Large intestine (tissue), 3 donors: ENCODE data around the gene RTP5. TPM values are rescaled to one million over a fixed set of nuclear protein-coding genes. Genes with fewer than 3 reads are reported as not detected.

Source experiments
- DNase-seq, 2 donors: peaks; one replicate each; pipeline versions ENCODE4 v3.0.0 to v3.0.0-alpha.2; 2013
- H3K27ac ChIP-seq: one replicate; pipeline ENCODE4 v1.5.1; 2013; ENCODE audit warnings: low read length
- H3K27me3 ChIP-seq: 2 replicates; pipeline ENCODE4 v1.6.1; 2013; ENCODE audit warnings: low read length; ENCODE audit not compliant: control insufficient read depth, insufficient read depth
- H3K36me3 ChIP-seq: 2 replicates; pipeline ENCODE4 v1.6.1; 2013; ENCODE audit warnings: low read length; ENCODE audit not compliant: control insufficient read depth, insufficient read depth
- H3K4me1 ChIP-seq: one replicate; pipeline ENCODE4 v1.6.1; 2013; ENCODE audit warnings: low read length; ENCODE audit not compliant: control insufficient read depth, insufficient read depth
- H3K4me3 ChIP-seq: one replicate; pipeline ENCODE4 v1.5.1; 2013; ENCODE audit warnings: low read length
- H3K9me3 ChIP-seq: one replicate; pipeline ENCODE4 v1.6.1; 2013; ENCODE audit warnings: mild to moderate bottlenecking, low read depth, low read length, moderate library complexity; ENCODE audit not compliant: control insufficient read depth
- WGBS: methylation state at CpG from one replicate; pipeline ENCODE4 v1.1.5; 2013; ENCODE audit warnings: low lambda C conversion rate; ENCODE audit not compliant: insufficient coverage; 5-methylcytosine and 5-hydroxymethylcytosine counted together
- polyA plus RNA-seq: library from polyadenylated mRNA; unstranded; fragments of 120-200 nt; gene quantifications from one replicate; pipeline ENCODE4 v1.2.1, GENCODE V29; 2013

RTP5 gene
- polyA plus RNA-seq, 1 donor: 0.07 TPM

GRCh38 chr2:241865957-241866789 is 3.4 kb upstream of the RTP5 start:
- no CpG with 5 or more reads among the region's 31 CpGs for WGBS
- Histone ChIP-seq H3K27me3 (peaks cover 54% of the 10 kb centered on the region), H3K4me1 (no peaks in the 10 kb centered on the region), H3K27ac (no peak overlapping the region), H3K36me3 (no peaks in the 10 kb centered on the region), H3K9me3 (peaks cover 22% of the 10 kb centered on the region), H3K4me3 (no peak overlapping the region)
- DNase-seq: no peak

- H3K27me3 ChIP-seq: peaks cover 51% of the 10 kb centered on the region
- H3K9me3 ChIP-seq: peaks cover 22% of the 10 kb centered on the region
- no peak for DNase-seq
- H3K4me1 ChIP-seq: no peaks in the 10 kb centered on the region
- no peak overlapping the region for H3K4me3 ChIP-seq
- H3K36me3 ChIP-seq: no peaks in the 10 kb centered on the region
- no CpG with 5 or more reads among the region's 33 CpGs for WGBS
- no peak overlapping the region for H3K27ac ChIP-seq
Observed at GRCh38 chr2:241866790-241867645, 2.5 kb upstream of the RTP5 start.

- no peak for DNase-seq
- no peaks in the 10 kb centered on the region for H3K36me3 ChIP-seq
- H3K9me3 ChIP-seq: peaks cover 28% of the 10 kb centered on the region
- H3K27me3 ChIP-seq: peaks cover 42% of the 10 kb centered on the region
- no peak overlapping the region for H3K4me3 ChIP-seq
- no peak overlapping the region for H3K27ac ChIP-seq
- H3K4me1 ChIP-seq: no peaks in the 10 kb centered on the region
- WGBS: no CpG with 5 or more reads among the region's 19 CpGs
Observed at GRCh38 chr2:241867776-241868420, 1.6 kb upstream of the RTP5 start.

- H3K4me3 ChIP-seq: no peak overlapping the region
- DNase-seq: no peak
- H3K9me3 ChIP-seq: peaks cover 30% of the 10 kb centered on the region
- peaks cover 34% of the 10 kb centered on the region for H3K27me3 ChIP-seq
- H3K4me1 ChIP-seq: no peaks in the 10 kb centered on the region
- no peaks in the 10 kb centered on the region for H3K36me3 ChIP-seq
- H3K27ac ChIP-seq: no peak overlapping the region
- no CpG with 5 or more reads among the region's 15 CpGs for WGBS
Observed at GRCh38 chr2:241868661-241869081, 858 bp upstream of the RTP5 start.

GRCh38 chr2:241870081-241870541 is 582 bp downstream of the RTP5 start:
- Histone ChIP-seq H3K36me3 (no peaks in the 10 kb centered on the region), H3K4me3 (no peak overlapping the region), H3K27ac (no peak overlapping the region), H3K4me1 (no peaks in the 10 kb centered on the region), H3K27me3 (peaks cover 31% of the 10 kb centered on the region), H3K9me3 (peaks cover 30% of the 10 kb centered on the region)
- no peak for DNase-seq
- WGBS: no CpG with 5 or more reads among the region's 28 CpGs

GRCh38 chr2:241870611-241871537 is 1.3 kb downstream of the RTP5 start:
- WGBS: 50% methylated on average over 2 of the region's 28 CpGs
- peaks cover 27% of the 10 kb centered on the region for H3K27me3 ChIP-seq
- no peaks in the 10 kb centered on the region for H3K4me1 ChIP-seq
- no peak for DNase-seq
- no peak overlapping the region for H3K4me3 ChIP-seq
- H3K36me3 ChIP-seq: no peaks in the 10 kb centered on the region
- H3K27ac ChIP-seq: no peak overlapping the region
- peaks cover 25% of the 10 kb centered on the region for H3K9me3 ChIP-seq

- no CpG with 5 or more reads among the region's 38 CpGs for WGBS
- H3K9me3 ChIP-seq: peaks cover 28% of the 10 kb centered on the region
- H3K36me3 ChIP-seq: no peaks in the 10 kb centered on the region
- peaks cover 19% of the 10 kb centered on the region for H3K27me3 ChIP-seq
- DNase-seq: no peak
- H3K27ac ChIP-seq: no peak overlapping the region
- H3K4me3 ChIP-seq: no peak overlapping the region
- no peaks in the 10 kb centered on the region for H3K4me1 ChIP-seq
Observed at GRCh38 chr2:241871538-241872312, 2.2 kb downstream of the RTP5 start.

- peaks cover 14% of the 10 kb centered on the region for H3K27me3 ChIP-seq
- H3K9me3 ChIP-seq: peaks cover 28% of the 10 kb centered on the region
- no peaks in the 10 kb centered on the region for H3K4me1 ChIP-seq
- DNase-seq: no peak
- WGBS: no CpG with 5 or more reads among the region's 15 CpGs
- H3K27ac ChIP-seq: no peak overlapping the region
- no peak overlapping the region for H3K4me3 ChIP-seq
- H3K36me3 ChIP-seq: no peaks in the 10 kb centered on the region
Observed at GRCh38 chr2:241872313-241872642, 2.7 kb downstream of the RTP5 start.

- no peak for DNase-seq
- WGBS: no CpG with 5 or more reads among the region's 54 CpGs
Observed at GRCh38 chr2:241873081-241873802, 3.7 kb downstream of the RTP5 start.

More at GRCh38 chr2:241873081-241873802, 3.7 kb downstream of the RTP5 start:
- no peak overlapping the region for H3K27ac ChIP-seq
- H3K36me3 ChIP-seq: no peaks in the 10 kb centered on the region
- no peaks in the 10 kb centered on the region for H3K4me1 ChIP-seq
- H3K4me3 ChIP-seq: no peak overlapping the region
- peaks cover 7% of the 10 kb centered on the region for H3K27me3 ChIP-seq
- H3K9me3 ChIP-seq: peaks cover 28% of the 10 kb centered on the region
